CD14-positive monocyte (primary cell): ENCODE data around the gene NHERF2. TPM values are rescaled to one million over a fixed set of nuclear protein-coding genes. Genes with fewer than 3 reads are reported as not detected.

Experiments used
- DNase-seq, 3 donors: peaks; one replicate each; pipeline ENCODE4 v3.0.0-alpha.2; 2011 to 2022
- H2AFZ ChIP-seq: 2 replicates; pipeline ENCODE4 v1.6.0; 2012; ENCODE audit warnings: mild to moderate bottlenecking, low read depth, low read length, inconsistent platforms; ENCODE audit not compliant: insufficient read depth, poor library complexity, severe bottlenecking
- H3K27ac ChIP-seq, 2 donors: 1 replicate in 1 of 2; 2 replicates in 1 of 2; pipeline ENCODE4 v1.5.1; 2012 to 2013; ENCODE audit warnings: low read length in 2 of 2, control low read depth in 1 of 2, inconsistent platforms in 1 of 2, low read depth in 1 of 2, mild to moderate bottlenecking in 1 of 2
- H3K27me3 ChIP-seq, 2 donors: one replicate each; pipeline versions ENCODE4 v1.6.0 to v1.6.1; 2011 to 2013; ENCODE audit warnings: low read length in 2 of 2; ENCODE audit not compliant: control insufficient read depth in 2 of 2, insufficient read depth in 2 of 2
- H3K36me3 ChIP-seq, 2 donors: replicated peaks in 1 of 2; 1 replicate in 1 of 2; 2 replicates in 1 of 2; pipeline versions ENCODE4 v1.5.1 to v1.6.1; 2012 to 2013; ENCODE audit warnings: low read length in 2 of 2, control low read depth in 1 of 2, inconsistent platforms in 1 of 2, mild to moderate bottlenecking in 1 of 2; ENCODE audit not compliant: insufficient read depth in 2 of 2, control insufficient read depth in 1 of 2
- H3K4me1 ChIP-seq, 2 donors: 1 replicate in 1 of 2; 2 replicates in 1 of 2; pipeline versions ENCODE4 v1.5.1 to v1.6.1; 2012 to 2013; ENCODE audit warnings: low read length in 2 of 2, control low read depth in 1 of 2, inconsistent platforms in 1 of 2, mild to moderate bottlenecking in 1 of 2, moderate library complexity in 1 of 2; ENCODE audit not compliant: insufficient read depth in 2 of 2, control insufficient read depth in 1 of 2
- H3K4me2 ChIP-seq: replicated peaks from 2 replicates; pipeline ENCODE3; 2012; ENCODE audit warnings: low read length, moderate library complexity, mild to moderate bottlenecking; ENCODE audit not compliant: poor library complexity, severe bottlenecking; ENCODE audit errors: extremely low read depth
- H3K4me3 ChIP-seq, 3 experiments: fragments of 200-600 bp in 1 of 3; sonication (generic) in 1 of 3; replicated peaks in 1 of 3; 1 replicate in 2 of 3; 2 replicates in 1 of 3; pipeline ENCODE4 v1.5.1; 2011 to 2013; ENCODE audit warnings: low read length in 3 of 3, mild to moderate bottlenecking in 3 of 3, control low read depth in 2 of 3, low read depth in 2 of 3, inconsistent platforms in 1 of 3, moderate library complexity in 1 of 3
- H3K79me2 ChIP-seq: 2 replicates; pipeline ENCODE4 v1.6.0; 2012; ENCODE audit warnings: mild to moderate bottlenecking, control low read depth, inconsistent platforms, low read length, moderate library complexity; ENCODE audit not compliant: insufficient read depth
- H3K9ac ChIP-seq: 2 replicates; pipeline ENCODE4 v1.6.0; 2017; ENCODE audit warnings: low read length, mild to moderate bottlenecking; ENCODE audit not compliant: insufficient read depth, poor library complexity, severe bottlenecking
- H3K9me3 ChIP-seq, 2 donors: replicated peaks in 1 of 2; 1 replicate in 1 of 2; 2 replicates in 1 of 2; pipeline versions ENCODE4 v1.5.1 to v1.6.1; 2012 to 2013; ENCODE audit warnings: low read length in 2 of 2, control low read depth in 1 of 2; ENCODE audit not compliant: control insufficient read depth in 1 of 2, insufficient read depth in 1 of 2
- H4K20me1 ChIP-seq: 2 replicates; pipeline ENCODE4 v1.6.0; 2012; ENCODE audit warnings: mild to moderate bottlenecking, low read length, control low read depth, moderate library complexity; ENCODE audit not compliant: insufficient read depth
- H3K27ac Mint-ChIP-seq, 7 donors: one replicate each; pipeline ENCODE4 v1.8.0; 2020; ENCODE audit warnings: mild to moderate bottlenecking in 7 of 7, mixed read lengths in 7 of 7, moderate library complexity in 6 of 7, inconsistent platforms in 2 of 7
- H3K27me3 Mint-ChIP-seq, 3 donors: one replicate each; pipeline ENCODE4 v1.8.0; 2021 to 2022; ENCODE audit warnings: low read depth in 3 of 3, mild to moderate bottlenecking in 3 of 3, mixed read lengths in 3 of 3, moderate library complexity in 3 of 3, inconsistent platforms in 1 of 3
- H3K36me3 Mint-ChIP-seq, 2 donors: one replicate each; pipeline ENCODE4 v1.8.0; 2020; ENCODE audit warnings: mixed read lengths in 2 of 2, inconsistent platforms in 1 of 2, mild to moderate bottlenecking in 1 of 2
- H3K4me1 Mint-ChIP-seq: one replicate; pipeline ENCODE4 v1.8.0; 2020; ENCODE audit warnings: mild to moderate bottlenecking, mixed read lengths
- H3K4me3 Mint-ChIP-seq, 2 donors: one replicate each; pipeline ENCODE4 v1.8.0; 2020; ENCODE audit warnings: mild to moderate bottlenecking in 2 of 2, mixed read lengths in 2 of 2, moderate library complexity in 1 of 2
- H3K9me3 Mint-ChIP-seq, 7 donors: one replicate each; pipeline ENCODE4 v1.8.0; 2020 to 2022; ENCODE audit warnings: mixed read lengths in 7 of 7, mild to moderate bottlenecking in 6 of 7, moderate library complexity in 6 of 7, inconsistent platforms in 2 of 7
- CTCF ChIP-seq: fragments of 200-600 bp; IDR thresholded peaks from one replicate; pipeline ENCODE4 v1.8.0; 2022; ENCODE audit warnings: antibody characterized with exemption, mild to moderate bottlenecking
- WGBS: methylation state at CpG from one replicate; pipeline ENCODE4 v1.1.5; 2013; ENCODE audit warnings: missing lambda C conversion rate; ENCODE audit not compliant: insufficient coverage; 5-methylcytosine and 5-hydroxymethylcytosine counted together
- intact Hi-C, 2 donors: fragments of 100-400 bp; cut with micrococcal nuclease; formaldehyde crosslinking; loops; one replicate each; pipeline versions ENCODE4 v1.15.0 to v1.15.1; 2023
- polyA plus RNA-seq, 3 donors: library from polyadenylated mRNA; depleted of rRNA in 1 of 3; unstranded in 2 of 3; stranded (reverse) in 1 of 3; fragments of 300-500 nt in 2 of 3; fragments of >200 nt in 1 of 3; fragmentation: Illumina TruSeq in 2 of 3; gene quantifications; 1 replicate in 2 of 3; 2 replicates in 1 of 3; pipeline ENCODE4 v1.2.3, GENCODE V29; 2012 to 2021

The NHERF2 gene
- polyA plus RNA-seq, 3 donors: 0.66 to 8.2 (median 0.78) TPM

DNA sequence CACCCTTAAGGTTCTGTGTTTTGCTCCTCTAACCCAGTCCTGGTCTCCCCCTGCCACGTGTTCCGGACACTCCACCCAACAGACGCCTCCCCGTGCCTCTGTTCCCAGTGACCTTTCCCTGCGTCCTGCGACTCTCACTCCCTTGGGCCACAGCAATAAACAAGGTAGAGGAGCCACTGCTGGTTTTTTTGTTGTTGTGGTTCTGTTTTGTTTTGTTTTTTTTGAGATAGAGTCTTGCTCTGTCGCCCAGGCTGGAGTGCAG, 10.8 kb upstream of the NHERF2 start:
- no peak overlapping the region for H3K4me3 ChIP-seq
- H2AFZ ChIP-seq: peak overlapping the region; percentile 25
- Mint-ChIP-seq H3K27me3 (peaks cover 17 to 40% (median 37%) of the 10 kb centered on the region in 3 donors), H3K4me3 (no peak overlapping the region), H3K27ac (peak overlapping the region; percentile 71 to 93 (median 89)), H3K4me1 (peaks cover 18% of the 10 kb centered on the region), H3K36me3 (no peaks in the 10 kb centered on the region), H3K9me3 (peaks cover 0 to 12% (median 1%) of the 10 kb centered on the region in 7 donors)
- H3K79me2 ChIP-seq: no peaks in the 10 kb centered on the region
- intact Hi-C loops: no loop called here
- H3K27ac ChIP-seq: peak overlapping the region; percentile 63 to 67
- 94% methylated on average over 5 of the region's 7 CpGs for WGBS
- H3K36me3 ChIP-seq: no peaks in the 10 kb centered on the region
- H4K20me1 ChIP-seq: no peaks in the 10 kb centered on the region
- no peaks in the 10 kb centered on the region for H3K9me3 ChIP-seq
- H3K4me2 ChIP-seq: no peak overlapping the region
- TF ChIP-seq CTCF: no peak
- H3K27me3 ChIP-seq: peaks cover 12 to 22% of the 10 kb centered on the region in 2 donors
- no peak for DNase-seq
- H3K4me1 ChIP-seq: peaks cover 7 to 26% of the 10 kb centered on the region in 2 donors
- peak overlapping the region; percentile 20 for H3K9ac ChIP-seq

- peaks cover 7 to 26% of the 10 kb centered on the region in 2 donors for H3K4me1 ChIP-seq
- Mint-ChIP-seq H3K36me3 (no peaks in the 10 kb centered on the region), H3K27me3 (peaks cover 23 to 46% (median 43%) of the 10 kb centered on the region in 3 donors), H3K9me3 (peaks cover under 1 to 17% (median 5%) of the 10 kb centered on the region in 7 donors), H3K4me1 (peaks cover 19% of the 10 kb centered on the region), H3K4me3 (no peak overlapping the region), H3K27ac (peak overlapping the region in 6 of 7 donors; percentile 86 to 93 (median 90))
- TF ChIP-seq CTCF: peak; percentile 54
- H3K27me3 ChIP-seq: peaks cover 12 to 28% of the 10 kb centered on the region in 2 donors
- no peak overlapping the region for H3K4me2 ChIP-seq
- no peak overlapping the region for H3K4me3 ChIP-seq
- no peak overlapping the region for H3K9ac ChIP-seq
- intact Hi-C loops: no loop called here
- no peak overlapping the region for H3K27ac ChIP-seq
- H3K9me3 ChIP-seq: no peaks in the 10 kb centered on the region
- 40% methylated on average over 8 of the region's 13 CpGs for WGBS
- H2AFZ ChIP-seq: no peak overlapping the region
- no peaks in the 10 kb centered on the region for H4K20me1 ChIP-seq
- peak in 1 of 3 donors; percentile 30 for DNase-seq
- no peaks in the 10 kb centered on the region for H3K36me3 ChIP-seq
- H3K79me2 ChIP-seq: no peaks in the 10 kb centered on the region
Measured at GRCh38 chr16:2016407-2016922, 10.2 kb upstream of the NHERF2 start.
